ENCODE data around the gene SMAD7.

The SMAD7 gene

DNA sequence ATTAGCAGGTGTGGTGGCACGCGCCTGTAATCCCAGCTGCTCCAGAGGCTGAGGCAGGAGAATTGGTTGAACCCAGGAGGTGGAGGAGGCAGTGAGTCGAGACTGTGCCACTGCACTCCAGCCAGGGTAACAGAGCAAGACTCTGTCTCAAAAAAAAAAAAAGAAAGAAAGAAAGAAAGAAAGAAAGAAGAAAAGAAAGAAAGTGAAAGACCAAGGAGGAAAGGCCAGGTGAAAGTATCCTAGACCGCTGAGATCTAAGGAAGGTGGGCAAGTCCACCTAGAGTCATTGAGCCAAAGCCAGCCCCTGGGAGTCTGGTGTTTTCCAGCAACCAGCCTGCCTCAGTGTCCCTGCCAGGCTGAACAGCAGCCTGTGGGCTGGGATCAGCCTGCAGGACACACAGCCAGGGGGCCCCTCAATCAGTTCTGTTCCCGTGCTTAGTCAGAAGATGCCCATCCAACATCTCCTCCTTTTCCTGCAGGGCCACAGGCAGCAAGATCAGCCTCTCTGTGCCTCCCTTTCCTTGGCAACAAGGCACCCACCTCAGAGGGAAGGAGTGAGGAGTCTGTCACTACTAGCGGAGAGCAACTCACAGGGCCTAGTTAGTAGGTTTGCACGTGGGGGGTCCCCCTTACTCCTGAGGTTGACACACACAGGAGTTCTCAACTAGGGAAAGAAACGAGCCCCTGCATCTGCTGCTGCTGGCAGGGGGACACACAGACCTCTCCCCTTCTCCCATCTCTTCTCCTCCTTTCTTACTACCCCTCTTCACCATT lies 64.1 kb downstream of the SMAD7 start:
- H4K91ac ChIP-seq (ENCODE audit: low read depth, low read length) = peak overlapping the region; percentile 9
- H2BK5ac ChIP-seq (ENCODE audit: low read depth, low read length, poor library complexity) = no peak overlapping the region
- no peak overlapping the region for H3K9ac ChIP-seq (ENCODE audit: low read length)
- no peak overlapping the region for H2AFZ ChIP-seq (ENCODE audit: insufficient read depth, low read length, poor library complexity)
- no peak overlapping the region for H3K27ac ChIP-seq (ENCODE audit: low read depth, low read length)
- H2AK5ac ChIP-seq (ENCODE audit: low read length) = peak overlapping the region; percentile 57
- WGBS (ENCODE audit: extremely low coverage, insufficient coverage, insufficient read length) = no CpG with 5 or more reads among the region's 8 CpGs
- no peak overlapping the region for H3K4ac ChIP-seq (ENCODE audit: low read depth, low read length)
- peaks cover 3% of the 10 kb centered on the region for H3K9me3 ChIP-seq (ENCODE audit: insufficient read depth, low read depth, low read length)
- no peak overlapping the region for H4K12ac ChIP-seq (ENCODE audit: low read depth, low read length)
- H3K23ac ChIP-seq (ENCODE audit: low read length) = no peak overlapping the region
- H3K4me2 ChIP-seq (ENCODE audit: low read length) = no peak overlapping the region
- H3K79me1 ChIP-seq (ENCODE audit: low read length) = peaks cover 23% of the 10 kb centered on the region
- H2BK12ac ChIP-seq (ENCODE audit: low read length) = peak overlapping the region; percentile 0
- no peak overlapping the region for H3K4me3 ChIP-seq (ENCODE audit: low read depth, low read length)
- peak overlapping the region; percentile 23 for H3K14ac ChIP-seq (ENCODE audit: low read length)
- DNase-seq = no peak
- H3K4me1 ChIP-seq (ENCODE audit: control insufficient read depth in 1 of 2, insufficient read depth in 2 of 2, low read length in 2 of 2) = peaks cover 12 to 21% of the 10 kb centered on the region in 2 experiments
- peak overlapping the region; percentile 25 for H2BK120ac ChIP-seq (ENCODE audit: insufficient read depth, low read length, poor library complexity)
- no peaks in the 10 kb centered on the region for H3K36me3 ChIP-seq (ENCODE audit: control insufficient read depth in 1 of 2, insufficient read depth in 2 of 2, low read length in 2 of 2)
- no peak overlapping the region for H3K18ac ChIP-seq (ENCODE audit: low read length)
- H3K27me3 ChIP-seq (ENCODE audit: insufficient read depth, low read length) = no peaks in the 10 kb centered on the region
- peaks cover 1% of the 10 kb centered on the region for H3K79me2 ChIP-seq (ENCODE audit: control insufficient read depth, insufficient read depth, low read length, poor library complexity)
- no peak overlapping the region for H4K8ac ChIP-seq (ENCODE audit: low read depth, low read length)

DNA sequence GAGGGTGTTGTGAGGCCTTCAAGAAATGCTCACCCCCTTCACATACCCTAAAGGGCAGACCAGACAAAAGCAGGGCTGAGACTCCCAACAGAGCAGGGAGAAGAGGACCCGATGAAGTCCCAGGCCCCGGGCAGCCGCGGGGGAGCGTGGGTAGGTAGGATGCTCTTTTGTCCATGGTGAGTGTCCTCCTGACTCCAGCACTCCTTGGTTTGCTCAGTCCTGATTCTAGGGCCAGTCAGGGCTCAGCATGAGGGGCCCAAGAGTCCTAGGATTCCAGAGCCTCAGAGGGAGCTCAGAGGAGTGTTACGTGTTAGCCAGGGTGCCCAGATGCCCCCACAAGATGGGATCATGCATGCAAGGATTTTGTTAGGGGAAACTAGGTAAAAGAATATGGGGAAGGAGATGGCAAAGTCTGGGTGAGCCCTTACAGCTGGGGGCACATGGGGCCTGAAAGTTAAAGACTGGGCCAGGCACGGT lies 64.8 kb downstream of the SMAD7 start:
- H3K23ac ChIP-seq (ENCODE audit: low read length) = no peak overlapping the region
- no peak overlapping the region for H3K4me3 ChIP-seq (ENCODE audit: low read depth, low read length)
- peaks cover 1% of the 10 kb centered on the region for H3K79me2 ChIP-seq (ENCODE audit: control insufficient read depth, insufficient read depth, low read length, poor library complexity)
- H3K36me3 ChIP-seq (ENCODE audit: control insufficient read depth in 1 of 2, insufficient read depth in 2 of 2, low read length in 2 of 2) = no peaks in the 10 kb centered on the region
- no peak overlapping the region for H2AFZ ChIP-seq (ENCODE audit: insufficient read depth, low read length, poor library complexity)
- no peak overlapping the region for H2AK5ac ChIP-seq (ENCODE audit: low read length)
- no CpG with 5 or more reads among the region's 7 CpGs for WGBS (ENCODE audit: extremely low coverage, insufficient coverage, insufficient read length)
- H3K27ac ChIP-seq (ENCODE audit: low read depth, low read length) = no peak overlapping the region
- peaks cover 23% of the 10 kb centered on the region for H3K79me1 ChIP-seq (ENCODE audit: low read length)
- no peak overlapping the region for H3K4ac ChIP-seq (ENCODE audit: low read depth, low read length)
- no peak overlapping the region for H3K4me2 ChIP-seq (ENCODE audit: low read length)
- peak overlapping the region; percentile 76 for H2BK12ac ChIP-seq (ENCODE audit: low read length)
- no peak overlapping the region for H2BK120ac ChIP-seq (ENCODE audit: insufficient read depth, low read length, poor library complexity)
- no peak for DNase-seq
- no peak overlapping the region for H4K8ac ChIP-seq (ENCODE audit: low read depth, low read length)
- H4K12ac ChIP-seq (ENCODE audit: low read depth, low read length) = no peak overlapping the region
- H2BK5ac ChIP-seq (ENCODE audit: low read depth, low read length, poor library complexity) = no peak overlapping the region
- peaks cover 12 to 21% of the 10 kb centered on the region in 2 experiments for H3K4me1 ChIP-seq (ENCODE audit: control insufficient read depth in 1 of 2, insufficient read depth in 2 of 2, low read length in 2 of 2)
- no peaks in the 10 kb centered on the region for H3K27me3 ChIP-seq (ENCODE audit: insufficient read depth, low read length)
- no peak overlapping the region for H3K18ac ChIP-seq (ENCODE audit: low read length)
- peaks cover 3% of the 10 kb centered on the region for H3K9me3 ChIP-seq (ENCODE audit: insufficient read depth, low read depth, low read length)
- no peak overlapping the region for H3K14ac ChIP-seq (ENCODE audit: low read length)
- no peak overlapping the region for H3K9ac ChIP-seq (ENCODE audit: low read length)
- H4K91ac ChIP-seq (ENCODE audit: low read depth, low read length) = peak overlapping the region; percentile 2

DNA sequence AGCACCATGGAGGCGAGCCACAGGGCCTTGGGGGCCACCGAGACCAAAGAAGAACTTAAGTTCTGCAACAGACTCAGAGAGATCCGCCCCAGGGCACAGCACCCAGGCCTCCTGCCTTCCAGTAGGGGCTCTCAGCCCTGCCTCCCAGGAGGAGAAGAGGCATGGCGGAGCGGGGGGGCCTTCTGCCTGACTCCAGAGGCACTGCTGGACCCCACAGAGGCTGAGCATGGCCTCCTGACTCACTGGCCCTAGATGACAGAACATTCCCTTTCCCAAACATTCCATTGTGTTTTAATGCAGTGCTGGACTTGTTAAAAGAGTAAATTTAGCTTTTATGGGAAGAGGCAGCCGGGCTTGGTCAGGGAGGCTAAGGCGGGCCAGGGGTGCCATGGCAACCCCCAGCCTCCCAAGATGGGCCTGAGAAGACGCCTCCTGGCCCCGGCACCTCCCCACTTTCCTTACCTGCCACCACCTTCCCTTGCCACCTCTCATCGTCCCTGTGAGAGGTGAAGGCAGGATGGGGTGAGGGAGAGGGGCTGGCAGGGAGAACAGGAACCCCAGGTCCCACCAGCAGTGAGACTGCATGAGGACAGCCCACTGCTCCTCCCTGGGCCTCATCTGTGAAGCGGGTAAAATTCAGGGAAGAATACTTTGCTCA lies 65.4 kb downstream of the SMAD7 start:
- Histone ChIP-seq H3K14ac (ENCODE audit: low read length) (peak overlapping the region; percentile 23), H3K27me3 (ENCODE audit: insufficient read depth, low read length) (no peaks in the 10 kb centered on the region), H3K23ac (ENCODE audit: low read length) (no peak overlapping the region), H3K9me3 (ENCODE audit: insufficient read depth, low read depth, low read length) (peaks cover 3% of the 10 kb centered on the region), H3K27ac (ENCODE audit: low read depth, low read length) (no peak overlapping the region), H3K4ac (ENCODE audit: low read depth, low read length) (no peak overlapping the region), H3K79me2 (ENCODE audit: control insufficient read depth, insufficient read depth, low read length, poor library complexity) (peaks cover under 1% of the 10 kb centered on the region), H3K79me1 (ENCODE audit: low read length) (peaks cover 25% of the 10 kb centered on the region), H4K12ac (ENCODE audit: low read depth, low read length) (no peak overlapping the region), H3K4me1 (ENCODE audit: control insufficient read depth in 1 of 2, insufficient read depth in 2 of 2, low read length in 2 of 2) (peaks cover 13 to 18% of the 10 kb centered on the region in 2 experiments), H2BK12ac (ENCODE audit: low read length) (peak overlapping the region; percentile 76), H3K9ac (ENCODE audit: low read length) (no peak overlapping the region), H3K4me3 (ENCODE audit: low read depth, low read length) (no peak overlapping the region), H2BK5ac (ENCODE audit: low read depth, low read length, poor library complexity) (no peak overlapping the region), H3K18ac (ENCODE audit: low read length) (no peak overlapping the region), H2AFZ (ENCODE audit: insufficient read depth, low read length, poor library complexity) (no peak overlapping the region), H3K36me3 (ENCODE audit: control insufficient read depth in 1 of 2, insufficient read depth in 2 of 2, low read length in 2 of 2) (peaks cover 0 to under 1% of the 10 kb centered on the region in 2 experiments), H4K8ac (ENCODE audit: low read depth, low read length) (no peak overlapping the region), H3K4me2 (ENCODE audit: low read length) (no peak overlapping the region), H2BK120ac (ENCODE audit: insufficient read depth, low read length, poor library complexity) (peak overlapping the region; percentile 40), H2AK5ac (ENCODE audit: low read length) (peak overlapping the region; percentile 45), H4K91ac (ENCODE audit: low read depth, low read length) (peak overlapping the region; percentile 75)
- no CpG with 5 or more reads among the region's 11 CpGs for WGBS (ENCODE audit: extremely low coverage, insufficient coverage, insufficient read length)
- no peak for DNase-seq

GRCh38 chr18:48884771-48885170 lies 66.0 kb downstream of the SMAD7 start:
- Histone ChIP-seq H4K8ac (ENCODE audit: low read depth, low read length) (peak overlapping the region; percentile 4), H3K4me2 (ENCODE audit: low read length) (no peak overlapping the region), H2AFZ (ENCODE audit: insufficient read depth, low read length, poor library complexity) (no peak overlapping the region), H3K9ac (ENCODE audit: low read length) (no peak overlapping the region), H3K4me3 (ENCODE audit: low read depth, low read length) (no peak overlapping the region), H4K12ac (ENCODE audit: low read depth, low read length) (no peak overlapping the region), H4K91ac (ENCODE audit: low read depth, low read length) (peak overlapping the region; percentile 76), H2BK5ac (ENCODE audit: low read depth, low read length, poor library complexity) (no peak overlapping the region), H2BK12ac (ENCODE audit: low read length) (peak overlapping the region; percentile 92), H3K79me1 (ENCODE audit: low read length) (peaks cover 28% of the 10 kb centered on the region), H3K9me3 (ENCODE audit: insufficient read depth, low read depth, low read length) (peaks cover 3% of the 10 kb centered on the region), H3K4me1 (ENCODE audit: control insufficient read depth in 1 of 2, insufficient read depth in 2 of 2, low read length in 2 of 2) (peaks cover 18 to 22% of the 10 kb centered on the region in 2 experiments), H3K4ac (ENCODE audit: low read depth, low read length) (no peak overlapping the region), H3K14ac (ENCODE audit: low read length) (peak overlapping the region; percentile 56), H3K18ac (ENCODE audit: low read length) (no peak overlapping the region), H3K27me3 (ENCODE audit: insufficient read depth, low read length) (no peaks in the 10 kb centered on the region), H3K27ac (ENCODE audit: low read depth, low read length) (no peak overlapping the region), H3K23ac (ENCODE audit: low read length) (no peak overlapping the region), H3K79me2 (ENCODE audit: control insufficient read depth, insufficient read depth, low read length, poor library complexity) (peaks cover 3% of the 10 kb centered on the region), H2BK120ac (ENCODE audit: insufficient read depth, low read length, poor library complexity) (no peak overlapping the region), H3K36me3 (ENCODE audit: control insufficient read depth in 1 of 2, insufficient read depth in 2 of 2, low read length in 2 of 2) (peaks cover 0 to 2% of the 10 kb centered on the region in 2 experiments), H2AK5ac (ENCODE audit: low read length) (peak overlapping the region; percentile 45)
- DNase-seq = no peak
- no CpG with 5 or more reads among the region's 4 CpGs for WGBS (ENCODE audit: extremely low coverage, insufficient coverage, insufficient read length)
